ENCODE measurements around the gene WDR33. TPM values are rescaled to one million over a fixed set of nuclear protein-coding genes. Genes with fewer than 3 reads are reported as not detected.

The WDR33 gene
- total and polyA plus RNA-seq, 10 of the 15 experiments (the other 5 are each of a cell fraction or from before 2014, with no cell fraction given), result 29.2 to 73.8 (median 45.6) TPM

DNA sequence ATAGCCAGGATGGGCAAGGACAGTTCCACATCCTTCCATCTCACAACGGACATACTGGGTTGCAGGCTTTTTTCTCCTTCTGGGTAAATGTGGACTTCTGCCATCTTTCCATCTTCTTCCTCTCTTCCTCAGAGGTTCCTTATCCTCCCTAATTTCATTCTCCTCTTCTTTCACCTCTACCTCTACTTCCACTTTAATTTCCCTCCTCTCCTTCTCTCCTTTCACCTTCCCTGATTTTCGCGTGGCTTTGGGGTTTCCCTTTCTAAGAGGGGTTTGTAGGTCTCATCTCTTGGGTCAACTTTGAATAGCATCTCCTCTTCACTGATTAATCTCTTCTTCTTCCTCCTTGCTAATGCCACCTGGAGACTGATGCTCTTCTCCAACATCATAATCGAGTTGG is 29.9 kb upstream of the WDR33 start:
- Histone ChIP-seq H4K20me1 (ENCODE audit: control insufficient read depth, insufficient read depth) (no peaks in the 10 kb centered on the region), H3K9ac (ENCODE audit: control insufficient read depth, insufficient read depth, low read length) (no peak overlapping the region), H3K9me3 (replicated peaks; ENCODE audit: control insufficient read depth, insufficient read depth, low read length) (no peaks in the 10 kb centered on the region), H3K36me3 (ENCODE audit: control insufficient read depth in 2 of 2, insufficient read depth in 2 of 2, low read length in 1 of 2) (no peaks in the 10 kb centered on the region; a peak in 1 of 4 replicates), H3K27ac (ENCODE audit: control insufficient read depth, insufficient read depth) (no peak overlapping the region), H3K4me1 (ENCODE audit: control insufficient read depth, insufficient read depth, low read length) (no peaks in the 10 kb centered on the region), H3K4me2 (ENCODE audit: control insufficient read depth, insufficient read depth) (no peak overlapping the region), H3K4me3 (no peak overlapping the region), H2AFZ (ENCODE audit: control insufficient read depth, low read depth, low read length) (no peak overlapping the region), H3K27me3 (replicated peaks in 1 of 2; ENCODE audit: control insufficient read depth in 2 of 2, insufficient read depth in 2 of 2, low read length in 1 of 2) (no peaks in the 10 kb centered on the region), H3K79me2 (ENCODE audit: control insufficient read depth, insufficient read depth, low read length) (no peaks in the 10 kb centered on the region)
- DNase-seq (ENCODE audit: low read depth, low spot score) (no peak), FAIRE-seq (no peak), ATAC-seq (no peak)
- SMC1A ChIA-PET (ENCODE audit: uncharacterized antibody, unreplicated experiment), result no interaction called here
- RAD21 ChIA-PET (ENCODE audit: unreplicated experiment), result no interaction called here
- BruUV-seq (replicated peaks), result no TSS peak
- CTCF ChIA-PET, result interaction anchor here (1.7 kb wide), 1 partner anchor 11 kb away, joined by 4 read pairs; no protein-coding TSS in a partner anchor
- POLR2A ChIA-PET, result no interaction called here
- TF ChIP-seq, protein P1, sequence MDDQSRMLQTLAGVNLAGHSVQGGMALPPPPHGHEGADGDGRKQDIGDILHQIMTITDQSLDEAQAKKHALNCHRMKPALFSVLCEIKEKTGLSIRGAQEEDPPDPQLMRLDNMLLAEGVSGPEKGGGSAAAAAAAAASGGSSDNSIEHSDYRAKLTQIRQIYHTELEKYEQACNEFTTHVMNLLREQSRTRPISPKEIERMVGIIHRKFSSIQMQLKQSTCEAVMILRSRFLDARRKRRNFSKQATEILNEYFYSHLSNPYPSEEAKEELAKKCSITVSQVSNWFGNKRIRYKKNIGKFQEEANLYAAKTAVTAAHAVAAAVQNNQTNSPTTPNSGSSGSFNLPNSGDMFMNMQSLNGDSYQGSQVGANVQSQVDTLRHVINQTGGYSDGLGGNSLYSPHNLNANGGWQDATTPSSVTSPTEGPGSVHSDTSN (IDR thresholded peaks at IDR 0.05; ENCODE audit: insufficient replicate concordance, low read depth, low read length), result no peak
- TF ChIP-seq SMC3 (IDR thresholded peaks at IDR 0.05; ENCODE audit: borderline replicate concordance, low read length) (no peak), POLR2A (IDR thresholded peaks at IDR 0.05; ENCODE audit: low read depth, low read length) (no peak), CHD4 (IDR thresholded peaks at IDR 0.05) (no peak), NRF1 (conservative IDR thresholded peaks at IDR 0.05; ENCODE audit: low read depth, low read length) (no peak), SUZ12 (IDR thresholded peaks at IDR 0.05; ENCODE audit: unreplicated experiment) (no peak), KLF5 (IDR thresholded peaks at IDR 0.05; ENCODE audit: partially characterized antibody) (no peak), MXI1 (IDR thresholded peaks at IDR 0.05; ENCODE audit: low read depth, low read length) (no peak), WRNIP1 (IDR thresholded peaks at IDR 0.05; ENCODE audit: borderline replicate concordance, low read depth, low read length) (no peak), RUNX3 (IDR thresholded peaks at IDR 0.05; ENCODE audit: low read length) (no peak), SPI1 (IDR thresholded peaks at IDR 0.05; ENCODE audit: borderline replicate concordance, insufficient read depth, low read depth, low read length) (no peak), SUPT20H (IDR thresholded peaks at IDR 0.05; ENCODE audit: borderline replicate concordance, control insufficient read depth, low read depth, low read length) (no peak), ETV6 (conservative IDR thresholded peaks at IDR 0.05 in 1 of 2, IDR thresholded peaks at IDR 0.05 in 1 of 2; ENCODE audit: borderline replicate concordance in 1 of 2, low read depth in 1 of 2) (no peak)
- TF ChIP-seq, protein P2, sequence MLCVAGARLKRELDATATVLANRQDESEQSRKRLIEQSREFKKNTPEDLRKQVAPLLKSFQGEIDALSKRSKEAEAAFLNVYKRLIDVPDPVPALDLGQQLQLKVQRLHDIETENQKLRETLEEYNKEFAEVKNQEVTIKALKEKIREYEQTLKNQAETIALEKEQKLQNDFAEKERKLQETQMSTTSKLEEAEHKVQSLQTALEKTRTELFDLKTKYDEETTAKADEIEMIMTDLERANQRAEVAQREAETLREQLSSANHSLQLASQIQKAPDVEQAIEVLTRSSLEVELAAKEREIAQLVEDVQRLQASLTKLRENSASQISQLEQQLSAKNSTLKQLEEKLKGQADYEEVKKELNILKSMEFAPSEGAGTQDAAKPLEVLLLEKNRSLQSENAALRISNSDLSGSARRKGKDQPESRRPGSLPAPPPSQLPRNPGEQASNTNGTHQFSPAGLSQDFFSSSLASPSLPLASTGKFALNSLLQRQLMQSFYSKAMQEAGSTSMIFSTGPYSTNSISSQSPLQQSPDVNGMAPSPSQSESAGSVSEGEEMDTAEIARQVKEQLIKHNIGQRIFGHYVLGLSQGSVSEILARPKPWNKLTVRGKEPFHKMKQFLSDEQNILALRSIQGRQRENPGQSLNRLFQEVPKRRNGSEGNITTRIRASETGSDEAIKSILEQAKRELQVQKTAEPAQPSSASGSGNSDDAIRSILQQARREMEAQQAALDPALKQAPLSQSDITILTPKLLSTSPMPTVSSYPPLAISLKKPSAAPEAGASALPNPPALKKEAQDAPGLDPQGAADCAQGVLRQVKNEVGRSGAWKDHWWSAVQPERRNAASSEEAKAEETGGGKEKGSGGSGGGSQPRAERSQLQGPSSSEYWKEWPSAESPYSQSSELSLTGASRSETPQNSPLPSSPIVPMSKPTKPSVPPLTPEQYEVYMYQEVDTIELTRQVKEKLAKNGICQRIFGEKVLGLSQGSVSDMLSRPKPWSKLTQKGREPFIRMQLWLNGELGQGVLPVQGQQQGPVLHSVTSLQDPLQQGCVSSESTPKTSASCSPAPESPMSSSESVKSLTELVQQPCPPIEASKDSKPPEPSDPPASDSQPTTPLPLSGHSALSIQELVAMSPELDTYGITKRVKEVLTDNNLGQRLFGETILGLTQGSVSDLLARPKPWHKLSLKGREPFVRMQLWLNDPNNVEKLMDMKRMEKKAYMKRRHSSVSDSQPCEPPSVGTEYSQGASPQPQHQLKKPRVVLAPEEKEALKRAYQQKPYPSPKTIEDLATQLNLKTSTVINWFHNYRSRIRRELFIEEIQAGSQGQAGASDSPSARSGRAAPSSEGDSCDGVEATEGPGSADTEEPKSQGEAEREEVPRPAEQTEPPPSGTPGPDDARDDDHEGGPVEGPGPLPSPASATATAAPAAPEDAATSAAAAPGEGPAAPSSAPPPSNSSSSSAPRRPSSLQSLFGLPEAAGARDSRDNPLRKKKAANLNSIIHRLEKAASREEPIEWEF (IDR thresholded peaks at IDR 0.05; ENCODE audit: insufficient replicate concordance, low read depth, low read length), result no peak
- in situ Hi-C loops (cut with MboI), result no loop called here
- intact Hi-C loops (cut with micrococcal nuclease; ENCODE audit: unreplicated experiment), result no loop called here
- 48% methylated on average over 4 of the region's 4 CpGs for WGBS (ENCODE audit: insufficient coverage, insufficient replicate concordance, low lambda C conversion rate, missing lambda C conversion rate)
